A673 (cell line): ENCODE measurements around the gene FAM131C.
"Not testable (repeated sequence)": the region's sequence is repeated elsewhere in the genome, so short reads cannot be mapped to it uniquely, and the experiment has no call there.

Source experiments
- EZH2 ChIP-seq: fragments of 200-600 bp; sonication (generic); IDR thresholded peaks from 2 replicates; pipeline ENCODE4 v1.6.1; 2017; ENCODE audit warnings: borderline replicate concordance, low read depth, mild to moderate bottlenecking, mixed read lengths, antibody characterized with exemption, low read length; ENCODE audit not compliant: poor library complexity, severe bottlenecking
- TF ChIP-seq, protein P1 (sequence below): fragments of 300-800, 200-600 bp; sonication (generic); conservative IDR thresholded peaks from 2 replicates; pipeline ENCODE4 v1.5.1; 2017; ENCODE audit warnings: low read depth, mild to moderate bottlenecking, antibody characterized with exemption, low read length, moderate library complexity, mixed read lengths

- TF ChIP-seq, protein P1, sequence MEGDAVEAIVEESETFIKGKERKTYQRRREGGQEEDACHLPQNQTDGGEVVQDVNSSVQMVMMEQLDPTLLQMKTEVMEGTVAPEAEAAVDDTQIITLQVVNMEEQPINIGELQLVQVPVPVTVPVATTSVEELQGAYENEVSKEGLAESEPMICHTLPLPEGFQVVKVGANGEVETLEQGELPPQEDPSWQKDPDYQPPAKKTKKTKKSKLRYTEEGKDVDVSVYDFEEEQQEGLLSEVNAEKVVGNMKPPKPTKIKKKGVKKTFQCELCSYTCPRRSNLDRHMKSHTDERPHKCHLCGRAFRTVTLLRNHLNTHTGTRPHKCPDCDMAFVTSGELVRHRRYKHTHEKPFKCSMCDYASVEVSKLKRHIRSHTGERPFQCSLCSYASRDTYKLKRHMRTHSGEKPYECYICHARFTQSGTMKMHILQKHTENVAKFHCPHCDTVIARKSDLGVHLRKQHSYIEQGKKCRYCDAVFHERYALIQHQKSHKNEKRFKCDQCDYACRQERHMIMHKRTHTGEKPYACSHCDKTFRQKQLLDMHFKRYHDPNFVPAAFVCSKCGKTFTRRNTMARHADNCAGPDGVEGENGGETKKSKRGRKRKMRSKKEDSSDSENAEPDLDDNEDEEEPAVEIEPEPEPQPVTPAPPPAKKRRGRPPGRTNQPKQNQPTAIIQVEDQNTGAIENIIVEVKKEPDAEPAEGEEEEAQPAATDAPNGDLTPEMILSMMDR: not testable (repeated sequence)
- not testable (repeated sequence) for TF ChIP-seq EZH2
Measured at GRCh38 chr1:16057314-16057915, 16.0 kb downstream of the FAM131C start.
